Progenitor cell of endocrine pancreas (in vitro differentiated cells): ENCODE data around the gene FBXO36. TPM values are rescaled to one million over a fixed set of nuclear protein-coding genes. Genes with fewer than 3 reads are reported as not detected.
A peak's percentile ranks its signal among the peaks of the same experiment; 100 is the strongest.

Experiments used
- DNase-seq: peaks from one replicate; pipeline ENCODE4 v3.0.0; 2021; ENCODE audit warnings: low spot score; ENCODE audit not compliant: unreplicated experiment
- H3K27ac Mint-ChIP-seq: 2 replicates; pipeline ENCODE4 v1.8.0; 2021; ENCODE audit warnings: mild to moderate bottlenecking, moderate library complexity, mixed read lengths
- H3K27me3 Mint-ChIP-seq: 2 replicates; pipeline ENCODE4 v1.8.0; 2021; ENCODE audit warnings: mixed read lengths
- H3K36me3 Mint-ChIP-seq: 2 replicates; pipeline ENCODE4 v1.8.0; 2022; ENCODE audit warnings: mixed read lengths; ENCODE audit not compliant: insufficient read depth
- H3K4me1 Mint-ChIP-seq: 2 replicates; pipeline ENCODE4 v1.8.0; 2021; ENCODE audit warnings: low read depth, mixed read lengths
- H3K4me3 Mint-ChIP-seq: 2 replicates; pipeline ENCODE4 v1.8.0; 2021; ENCODE audit warnings: low read depth, mild to moderate bottlenecking, moderate library complexity, mixed read lengths
- H3K9me3 Mint-ChIP-seq: 2 replicates; pipeline ENCODE4 v1.8.0; 2021; ENCODE audit warnings: low read depth, mixed read lengths
- long read RNA-seq: library from polyadenylated mRNA; unstranded; transcript quantifications from one replicate; pipeline ENCODE4 v2.0.0, GENCODE V29; 2020
- total RNA-seq: library from RNA; stranded (reverse); gene quantifications from 2 replicates; pipeline ENCODE4 v1.2.1, GENCODE V29; 2021
- TF ChIP-seq, protein P1 (sequence below): fragments of 200-600 bp; sonication (generic); IDR thresholded peaks from one replicate; pipeline ENCODE4 v1.5.0; 2021; ENCODE audit warnings: antibody characterized with exemption, mild to moderate bottlenecking; ENCODE audit not compliant: unreplicated experiment

FBXO36 gene, protein sequence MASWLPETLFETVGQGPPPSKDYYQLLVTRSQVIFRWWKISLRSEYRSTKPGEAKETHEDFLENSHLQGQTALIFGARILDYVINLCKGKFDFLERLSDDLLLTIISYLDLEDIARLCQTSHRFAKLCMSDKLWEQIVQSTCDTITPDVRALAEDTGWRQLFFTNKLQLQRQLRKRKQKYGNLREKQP
- 3.9 and 4.0 TPM in 2 replicates for total RNA-seq
- long read RNA-seq, transcript FBXO36-201 (4 exons, 2,810 nt) = major isoform, 10 of 15 reads
- long read RNA-seq, partial matches to known transcripts = 1 of 15 reads
- long read RNA-seq, other reads (novel, unspliced or antisense) = 4 of 15 reads

DNA sequence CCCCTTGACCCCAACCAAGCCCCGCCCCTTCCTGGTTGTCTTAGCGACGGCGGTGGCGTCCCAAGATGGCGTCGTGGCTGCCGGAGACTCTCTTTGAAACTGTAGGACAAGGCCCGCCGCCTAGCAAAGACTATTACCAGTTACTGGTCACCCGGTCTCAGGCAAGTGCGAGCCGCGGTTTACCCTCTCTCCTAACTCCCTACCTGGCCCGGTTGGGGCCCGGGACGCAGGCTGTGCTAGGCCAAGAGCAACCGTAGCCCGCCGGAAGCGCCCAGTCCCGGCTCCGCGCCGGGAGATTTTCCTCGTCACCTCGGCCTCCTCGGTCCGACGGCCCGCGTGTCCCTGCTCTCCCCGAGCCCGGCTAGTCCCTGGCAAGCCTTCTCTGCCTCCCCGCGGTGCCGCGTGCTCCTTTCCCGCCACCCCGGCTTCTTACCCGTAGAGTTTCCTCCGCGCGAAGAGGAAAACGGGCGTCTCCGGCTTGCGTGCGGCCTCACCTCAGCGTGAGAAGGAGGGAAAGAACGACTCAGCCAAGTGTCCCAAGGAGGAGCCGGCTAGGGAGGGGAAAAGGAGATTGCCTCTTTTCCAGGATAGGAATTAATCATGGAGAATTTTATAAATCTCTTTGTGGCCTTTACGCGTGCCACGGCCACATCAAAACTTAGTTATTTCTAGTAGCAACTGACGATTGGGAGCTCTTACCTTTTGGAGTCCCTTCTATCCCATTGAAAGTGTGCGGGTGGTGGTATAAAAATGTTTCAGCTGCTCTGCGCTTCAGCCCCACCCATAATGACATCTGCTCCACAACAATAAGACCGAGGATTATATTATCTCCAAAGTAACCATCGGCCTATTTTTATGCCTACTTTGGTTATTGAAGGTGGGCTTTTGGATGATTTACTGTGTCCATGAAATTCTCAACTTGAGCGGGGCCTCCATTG, at the start of gene FBXO36:
TSS of gene FBXO36 (plus strand) at position 55 of the 938 bp plus-strand sequence. CDS start at position 66, 11 bp downstream.
- peak; percentile 76 for DNase-seq
- Mint-ChIP-seq H3K9me3 (no peaks in the 10 kb centered on the region), H3K27ac (peak within 1 kb of the TSS; percentile 99), H3K36me3 (peaks cover 3% of the 10 kb centered on the region), H3K4me3 (peak within 1 kb of the TSS; percentile 99), H3K4me1 (peaks cover 14% of the 10 kb centered on the region), H3K27me3 (no peaks in the 10 kb centered on the region)
- TF ChIP-seq, protein P1, sequence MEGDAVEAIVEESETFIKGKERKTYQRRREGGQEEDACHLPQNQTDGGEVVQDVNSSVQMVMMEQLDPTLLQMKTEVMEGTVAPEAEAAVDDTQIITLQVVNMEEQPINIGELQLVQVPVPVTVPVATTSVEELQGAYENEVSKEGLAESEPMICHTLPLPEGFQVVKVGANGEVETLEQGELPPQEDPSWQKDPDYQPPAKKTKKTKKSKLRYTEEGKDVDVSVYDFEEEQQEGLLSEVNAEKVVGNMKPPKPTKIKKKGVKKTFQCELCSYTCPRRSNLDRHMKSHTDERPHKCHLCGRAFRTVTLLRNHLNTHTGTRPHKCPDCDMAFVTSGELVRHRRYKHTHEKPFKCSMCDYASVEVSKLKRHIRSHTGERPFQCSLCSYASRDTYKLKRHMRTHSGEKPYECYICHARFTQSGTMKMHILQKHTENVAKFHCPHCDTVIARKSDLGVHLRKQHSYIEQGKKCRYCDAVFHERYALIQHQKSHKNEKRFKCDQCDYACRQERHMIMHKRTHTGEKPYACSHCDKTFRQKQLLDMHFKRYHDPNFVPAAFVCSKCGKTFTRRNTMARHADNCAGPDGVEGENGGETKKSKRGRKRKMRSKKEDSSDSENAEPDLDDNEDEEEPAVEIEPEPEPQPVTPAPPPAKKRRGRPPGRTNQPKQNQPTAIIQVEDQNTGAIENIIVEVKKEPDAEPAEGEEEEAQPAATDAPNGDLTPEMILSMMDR = no peak

DNA sequence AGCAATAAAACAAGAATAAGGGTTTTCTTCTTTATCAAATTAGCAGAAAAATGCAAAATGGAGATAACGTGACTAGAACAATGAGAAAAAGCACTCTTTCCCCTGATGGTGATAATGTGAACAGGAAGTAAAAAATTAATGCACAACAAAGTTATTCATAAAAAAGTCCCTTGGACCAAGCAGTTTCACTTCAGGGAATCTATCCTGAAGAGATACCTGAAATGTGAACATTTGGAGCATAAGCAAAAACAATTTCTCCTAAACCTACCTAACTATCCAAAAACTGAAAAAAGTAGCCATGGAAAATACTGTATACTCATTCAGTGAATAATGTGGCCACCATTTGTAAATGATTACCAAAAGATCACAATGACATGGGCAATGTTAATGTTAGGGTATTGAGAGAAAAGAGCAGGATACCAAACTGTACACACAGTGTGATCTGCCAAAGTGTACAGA, 49.2 kb upstream of the FBXO36 start:
- DNase-seq = no peak
- Mint-ChIP-seq H3K27ac (peak overlapping the region; percentile 6), H3K4me3 (no peak overlapping the region), H3K36me3 (peaks cover 13% of the 10 kb centered on the region), H3K9me3 (no peaks in the 10 kb centered on the region), H3K27me3 (no peaks in the 10 kb centered on the region), H3K4me1 (peaks cover 9% of the 10 kb centered on the region)
- TF ChIP-seq, protein P1 = no peak

DNA sequence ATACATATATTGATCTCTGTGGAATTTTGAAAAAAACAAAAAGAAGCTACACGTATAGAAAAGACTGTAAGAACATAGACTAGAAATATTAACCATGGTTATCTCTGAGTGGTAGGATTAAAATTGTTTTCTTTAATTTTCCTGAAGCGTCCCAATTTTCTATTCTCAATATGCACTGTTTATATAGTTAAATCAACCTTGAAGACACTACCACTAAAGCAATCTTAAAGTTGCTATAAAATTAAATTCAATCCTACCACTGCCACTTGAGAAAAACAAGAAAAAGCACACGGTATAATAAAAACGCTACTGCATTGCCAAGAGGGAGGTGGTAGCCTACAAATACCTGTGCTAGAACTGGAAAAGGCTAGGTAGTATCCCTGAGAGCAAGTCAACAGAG, 47.7 kb upstream of the FBXO36 start:
- H3K9me3 Mint-ChIP-seq = no peaks in the 10 kb centered on the region
- no peak for DNase-seq
- no peak overlapping the region for H3K4me3 Mint-ChIP-seq
- peaks cover 6% of the 10 kb centered on the region for H3K4me1 Mint-ChIP-seq
- H3K27ac Mint-ChIP-seq = no peak overlapping the region
- no peaks in the 10 kb centered on the region for H3K27me3 Mint-ChIP-seq
- TF ChIP-seq, protein P1 = no peak
- H3K36me3 Mint-ChIP-seq = peaks cover 19% of the 10 kb centered on the region

DNA sequence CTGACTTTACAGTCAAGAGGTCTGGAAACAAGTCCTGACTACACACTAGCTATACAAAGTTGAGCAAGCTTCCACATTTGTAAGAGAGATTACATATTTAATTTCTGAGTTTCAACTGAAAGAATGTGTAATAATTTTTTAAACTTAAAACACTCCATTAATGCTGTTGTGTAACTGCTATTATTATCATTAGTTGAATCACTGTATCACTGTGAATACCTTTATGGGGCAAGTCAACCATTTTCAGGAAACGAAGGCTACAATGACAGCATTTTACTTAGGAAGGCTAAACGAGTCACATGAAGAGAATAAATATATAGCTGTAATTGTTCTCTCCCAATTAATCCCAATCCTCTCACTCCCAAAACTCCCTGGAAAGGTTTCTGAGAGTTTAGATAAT, 46.8 kb upstream of the FBXO36 start:
- no peak for DNase-seq
- Mint-ChIP-seq H3K27ac (no peak overlapping the region), H3K4me1 (peaks cover 6% of the 10 kb centered on the region), H3K9me3 (no peaks in the 10 kb centered on the region), H3K27me3 (no peaks in the 10 kb centered on the region), H3K4me3 (no peak overlapping the region), H3K36me3 (peaks cover 24% of the 10 kb centered on the region)
- TF ChIP-seq, protein P1 = no peak
